WTC11 (cell line): ENCODE measurements around the gene ATRIP. TPM values are rescaled to one million over a fixed set of nuclear protein-coding genes. Genes with fewer than 3 reads are reported as not detected.

Experiments
- ATAC-seq: fragments of 200-7000 bp; cut with Tn5 transposase; 2 replicates; pipeline ENCODE4 v1.10.0; 2021; ENCODE audit warnings: mild to moderate bottlenecking, moderate library complexity
- CTCF ChIA-PET: fragments of 300-600 bp; sonication (Branson Sonifier 250); formaldehyde crosslinking; loops from one replicate; lab custom pipeline; 2021; ENCODE audit warnings: antibody characterized with exemption; lab: Charles Lee
- POLR2A ChIA-PET: fragments of 350-600 bp; sonication (Branson Sonifier 250); formaldehyde crosslinking; loops from one replicate; lab custom pipeline; 2021; ENCODE audit warnings: antibody characterized with exemption; lab: Charles Lee
- DNase-seq: peaks from one replicate; pipeline ENCODE4 v3.0.0; 2021; ENCODE audit warnings: low spot score
- H3K27ac Mint-ChIP-seq: 2 replicates; pipeline ENCODE4 v1.8.0; 2021; ENCODE audit warnings: mixed read lengths
- H3K27me3 Mint-ChIP-seq: 2 replicates; pipeline ENCODE4 v1.8.0; 2021; ENCODE audit warnings: low read depth, mild to moderate bottlenecking, moderate library complexity, mixed read lengths
- H3K36me3 Mint-ChIP-seq: 2 replicates; pipeline ENCODE4 v1.8.0; 2021; ENCODE audit warnings: mixed read lengths
- H3K4me1 Mint-ChIP-seq: 2 replicates; pipeline ENCODE4 v1.8.0; 2022; ENCODE audit warnings: mixed read lengths
- H3K4me3 Mint-ChIP-seq: 2 replicates; pipeline ENCODE4 v1.8.0; 2021; ENCODE audit warnings: mild to moderate bottlenecking, moderate library complexity, mixed read lengths
- H3K9me3 Mint-ChIP-seq: 2 replicates; pipeline ENCODE4 v1.8.0; 2021; ENCODE audit warnings: mixed read lengths
- CREB1 ChIP-seq: sonication (generic); formaldehyde crosslinking; IDR thresholded peaks from 2 replicates; pipeline ENCODE4 v1.8.0; 2023; ENCODE audit warnings: mild to moderate bottlenecking, missing genetic modification reagents
- E2F1 ChIP-seq: sonication (generic); formaldehyde crosslinking; IDR thresholded peaks from 2 replicates; pipeline ENCODE4 v1.8.0; 2022; ENCODE audit warnings: mild to moderate bottlenecking, missing genetic modification reagents
- ERG ChIP-seq: fragments of 250-450 bp; sonication (Bioruptor Pico); IDR thresholded peaks from 2 replicates; pipeline ENCODE4 v1.8.0; 2021; ENCODE audit warnings: mild to moderate bottlenecking
- IRF1 ChIP-seq: sonication (generic); formaldehyde crosslinking; IDR thresholded peaks from 2 replicates; pipeline ENCODE4 v1.8.0; 2023; ENCODE audit warnings: missing genetic modification reagents
- JUN ChIP-seq: sonication (generic); formaldehyde crosslinking; IDR thresholded peaks from 2 replicates; pipeline ENCODE4 v1.8.0; 2023; ENCODE audit warnings: mild to moderate bottlenecking, missing genetic modification reagents
- MAX ChIP-seq: sonication (generic); formaldehyde crosslinking; IDR thresholded peaks from 2 replicates; pipeline ENCODE4 v1.8.0; 2022; ENCODE audit warnings: mild to moderate bottlenecking, missing genetic modification reagents
- PRDM15 ChIP-seq: sonication (generic); formaldehyde crosslinking; IDR thresholded peaks from 2 replicates; pipeline ENCODE4 v1.8.0; 2022; ENCODE audit warnings: missing genetic modification reagents
- PRRX2 ChIP-seq: fragments of 250-450 bp; sonication (Bioruptor Pico); IDR thresholded peaks from 2 replicates; pipeline ENCODE4 v1.8.0; 2021; ENCODE audit warnings: mild to moderate bottlenecking
- TEAD1 ChIP-seq: sonication (generic); formaldehyde crosslinking; IDR thresholded peaks from 2 replicates; pipeline ENCODE4 v1.8.0; 2022; ENCODE audit warnings: mild to moderate bottlenecking, missing genetic modification reagents
- ZBTB21 ChIP-seq: sonication (generic); formaldehyde crosslinking; IDR thresholded peaks from 2 replicates; pipeline ENCODE4 v1.8.1; 2023; ENCODE audit warnings: mild to moderate bottlenecking, missing genetic modification reagents, borderline replicate concordance
- ZBTB43 ChIP-seq: sonication (generic); formaldehyde crosslinking; IDR thresholded peaks from 2 replicates; pipeline ENCODE4 v1.8.1; 2023; ENCODE audit warnings: mild to moderate bottlenecking, missing genetic modification reagents
- ZMAT4 ChIP-seq: fragments of 250-450 bp; sonication (Bioruptor Pico); IDR thresholded peaks from 2 replicates; pipeline ENCODE4 v1.9.0; 2021; ENCODE audit warnings: mild to moderate bottlenecking
- ZNF121 ChIP-seq: sonication (generic); formaldehyde crosslinking; IDR thresholded peaks from 2 replicates; pipeline ENCODE4 v1.8.0; 2023; ENCODE audit warnings: missing genetic modification reagents
- ZNF138 ChIP-seq: sonication (generic); formaldehyde crosslinking; conservative IDR thresholded peaks from 2 replicates; pipeline ENCODE4 v1.8.1; 2022; ENCODE audit warnings: mild to moderate bottlenecking, moderate library complexity, missing genetic modification reagents
- ZNF416 ChIP-seq: fragments of 250-450 bp; sonication (Bioruptor Pico); IDR thresholded peaks from 2 replicates; pipeline ENCODE4 v1.9.0; 2021; ENCODE audit warnings: mild to moderate bottlenecking, inconsistent platforms
- ZNF423 ChIP-seq: fragments of 250-450 bp; sonication (Bioruptor Pico); IDR thresholded peaks from 2 replicates; pipeline ENCODE4 v2.1.2; 2022; ENCODE audit warnings: mild to moderate bottlenecking, moderate library complexity
- ZSCAN18 ChIP-seq: fragments of 250-450 bp; sonication (Bioruptor Pico); IDR thresholded peaks from 2 replicates; pipeline ENCODE4 v2.1.2; 2022; ENCODE audit warnings: mild to moderate bottlenecking, moderate library complexity
- total RNA-seq: library from RNA; stranded (reverse); gene quantifications from 3 replicates; pipeline ENCODE4 v1.2.3, GENCODE V29; 2021

The ATRIP gene
- total RNA-seq, 1 experiment from 2014 or later: 18.2 TPM

- no peaks in the 10 kb centered on the region; the same call in none of the 2 replicates for H3K27me3 Mint-ChIP-seq
- no peak for TF ChIP-seq ZNF121 (CRISPR knock-in tag)
- TF ChIP-seq JUN (CRISPR knock-in tag): no peak
- TF ChIP-seq ZSCAN18 (CRISPR knock-in tag): no peak
- TF ChIP-seq PRDM15 (CRISPR knock-in tag): no peak
- no peak for TF ChIP-seq MAX (CRISPR knock-in tag)
- no peak for TF ChIP-seq ZBTB21 (CRISPR knock-in tag)
- TF ChIP-seq IRF1: no peak
- no peak for TF ChIP-seq E2F1 (CRISPR knock-in tag)
- TF ChIP-seq ZNF423 (CRISPR knock-in tag): no peak
- no peak for TF ChIP-seq ZNF138 (CRISPR knock-in tag)
- no peak for TF ChIP-seq ZNF416 (CRISPR knock-in tag)
- TF ChIP-seq ZMAT4 (CRISPR knock-in tag): no peak
- TF ChIP-seq PRRX2 (CRISPR knock-in tag): no peak
- TF ChIP-seq ZBTB43: no peak
- TF ChIP-seq TEAD1 (CRISPR knock-in tag): no peak
- no peak for TF ChIP-seq CREB1 (CRISPR knock-in tag)
- no peak for TF ChIP-seq ERG (CRISPR knock-in tag)
- H3K36me3 Mint-ChIP-seq: no peaks in the 10 kb centered on the region; the same call in 1 of the 2 replicates
- H3K4me3 Mint-ChIP-seq: no peak overlapping the region
- ATAC-seq (no peak), DNase-seq (no peak)
- ChIA-PET CTCF (interaction anchor here (1.1 to 1.8 kb wide), 2 partner anchors 42 to 80 kb away, joined by 3 to 5 read pairs; no protein-coding TSS in a partner anchor), POLR2A (no interaction called here)
- H3K9me3 Mint-ChIP-seq: no peaks in the 10 kb centered on the region
- H3K27ac Mint-ChIP-seq: no peak overlapping the region
- H3K4me1 Mint-ChIP-seq: peaks cover 36% of the 10 kb centered on the region
Observed at GRCh38 chr3:48477959-48478520, 31.5 kb downstream of the ATRIP start.
